ENCODE data around the gene ANKRD36C.
"Not testable (repeated sequence)": the region's sequence is repeated elsewhere in the genome, so short reads cannot be mapped to it uniquely, and the experiment has no call there.

- TF ChIP-seq EZH2 (IDR thresholded peaks at IDR 0.05; ENCODE audit: insufficient read depth, poor library complexity, severe bottlenecking); EZH2phosphoT487 (IDR thresholded peaks at IDR 0.05; ENCODE audit: insufficient read depth, low read depth): not testable (repeated sequence)
These were observed 16.4 kb upstream of the ANKRD36C start for GRCh38 chr2:96008051-96008450.
